Ishikawa (cell line): ENCODE measurements around the gene KCNC1.

Experiments used
- CEBPB ChIP-seq: IDR thresholded peaks from 2 replicates; pipeline ENCODE4 v1.6.1; 2012
- CREB1 ChIP-seq: IDR thresholded peaks from 2 replicates; pipeline ENCODE4 v1.6.1; 2012; ENCODE audit warnings: low read depth
- EGR1 ChIP-seq: IDR thresholded peaks from 2 replicates; pipeline ENCODE4 v1.6.1; 2012
- EP300 ChIP-seq: IDR thresholded peaks from 2 replicates; pipeline ENCODE4 v1.6.1; 2012; ENCODE audit warnings: borderline replicate concordance
- FOXM1 ChIP-seq: IDR thresholded peaks from 2 replicates; pipeline ENCODE4 v1.6.1; 2012; ENCODE audit warnings: low read depth, borderline replicate concordance
- NFIC ChIP-seq: IDR thresholded peaks from 2 replicates; pipeline ENCODE4 v1.6.1; 2012
- RAD21 ChIP-seq: IDR thresholded peaks from 2 replicates; pipeline ENCODE4 v1.6.1; 2012; ENCODE audit warnings: low read depth
- REST ChIP-seq: IDR thresholded peaks from 2 replicates; pipeline ENCODE4 v1.6.1; 2012; ENCODE audit warnings: low read depth, mild to moderate bottlenecking
- TAF1 ChIP-seq: IDR thresholded peaks from 2 replicates; pipeline ENCODE4 v1.6.1; 2012; ENCODE audit warnings: low read depth, mild to moderate bottlenecking
- TCF12 ChIP-seq: IDR thresholded peaks from 2 replicates; pipeline ENCODE4 v1.6.1; 2012; ENCODE audit warnings: low read depth
- TEAD4 ChIP-seq: IDR thresholded peaks from 2 replicates; pipeline ENCODE4 v1.6.1; 2012
- YY1 ChIP-seq: IDR thresholded peaks from 2 replicates; pipeline ENCODE4 v1.6.1; 2012; ENCODE audit warnings: low read depth
- ZBTB7A ChIP-seq: IDR thresholded peaks from 2 replicates; pipeline ENCODE4 v1.6.1; 2012; ENCODE audit warnings: low read depth
- TF ChIP-seq, protein P1 (sequence below): IDR thresholded peaks from 2 replicates; pipeline ENCODE4 v1.6.1; 2012
- TF ChIP-seq, protein P2 (sequence below): IDR thresholded peaks from 2 replicates; pipeline ENCODE4 v1.6.1; 2012

Gene KCNC1

DNA sequence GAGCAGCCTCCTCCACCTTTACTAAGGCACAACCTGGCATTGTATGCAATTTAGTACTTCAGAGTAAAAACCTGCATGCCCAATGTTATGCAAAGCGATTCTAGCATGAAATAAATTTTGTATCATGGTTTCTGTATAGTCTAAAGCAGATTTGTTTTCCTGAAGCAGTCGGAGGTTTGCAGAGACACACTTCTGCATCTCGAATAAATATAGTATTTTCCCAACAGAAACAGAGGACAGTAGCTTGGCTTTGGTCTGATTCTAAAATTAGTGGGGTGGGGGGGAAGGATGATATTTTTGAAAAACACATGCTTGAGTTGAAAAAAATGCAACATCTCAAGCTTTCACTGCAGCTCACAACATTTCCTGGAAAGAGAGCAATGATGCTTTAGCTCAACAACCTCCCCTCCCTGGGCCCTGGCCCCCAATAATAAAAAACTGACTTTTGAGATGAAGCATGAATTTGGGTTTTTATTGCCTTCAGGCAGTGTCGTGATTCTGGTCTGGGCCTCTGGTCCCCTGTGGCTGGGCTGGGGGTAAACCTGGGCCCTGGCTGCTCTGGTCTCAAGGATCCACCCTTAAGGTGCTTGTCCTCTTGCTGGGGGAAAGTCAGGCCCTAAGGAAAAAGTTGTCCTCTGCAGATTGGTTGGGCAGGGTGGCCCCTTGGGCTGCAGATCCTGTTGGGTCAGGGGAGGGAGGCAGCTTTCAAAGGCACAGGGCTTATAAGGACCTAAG is 48.2 kb downstream of the KCNC1 start:
- no peak for TF ChIP-seq RAD21
- no peak for TF ChIP-seq EGR1
- no peak for TF ChIP-seq TCF12
- TF ChIP-seq, protein P1, sequence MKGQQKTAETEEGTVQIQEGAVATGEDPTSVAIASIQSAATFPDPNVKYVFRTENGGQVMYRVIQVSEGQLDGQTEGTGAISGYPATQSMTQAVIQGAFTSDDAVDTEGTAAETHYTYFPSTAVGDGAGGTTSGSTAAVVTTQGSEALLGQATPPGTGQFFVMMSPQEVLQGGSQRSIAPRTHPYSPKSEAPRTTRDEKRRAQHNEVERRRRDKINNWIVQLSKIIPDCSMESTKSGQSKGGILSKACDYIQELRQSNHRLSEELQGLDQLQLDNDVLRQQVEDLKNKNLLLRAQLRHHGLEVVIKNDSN = no peak
- TF ChIP-seq CEBPB = no peak
- TF ChIP-seq TAF1 = no peak
- no peak for TF ChIP-seq ZBTB7A
- TF ChIP-seq FOXM1 = no peak
- TF ChIP-seq TEAD4 = no peak
- no peak for TF ChIP-seq NFIC
- TF ChIP-seq, protein P2, sequence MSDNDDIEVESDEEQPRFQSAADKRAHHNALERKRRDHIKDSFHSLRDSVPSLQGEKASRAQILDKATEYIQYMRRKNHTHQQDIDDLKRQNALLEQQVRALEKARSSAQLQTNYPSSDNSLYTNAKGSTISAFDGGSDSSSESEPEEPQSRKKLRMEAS = no peak
- no peak for TF ChIP-seq EP300
- TF ChIP-seq CREB1 = no peak
- TF ChIP-seq YY1 = no peak
- no peak for TF ChIP-seq REST

DNA sequence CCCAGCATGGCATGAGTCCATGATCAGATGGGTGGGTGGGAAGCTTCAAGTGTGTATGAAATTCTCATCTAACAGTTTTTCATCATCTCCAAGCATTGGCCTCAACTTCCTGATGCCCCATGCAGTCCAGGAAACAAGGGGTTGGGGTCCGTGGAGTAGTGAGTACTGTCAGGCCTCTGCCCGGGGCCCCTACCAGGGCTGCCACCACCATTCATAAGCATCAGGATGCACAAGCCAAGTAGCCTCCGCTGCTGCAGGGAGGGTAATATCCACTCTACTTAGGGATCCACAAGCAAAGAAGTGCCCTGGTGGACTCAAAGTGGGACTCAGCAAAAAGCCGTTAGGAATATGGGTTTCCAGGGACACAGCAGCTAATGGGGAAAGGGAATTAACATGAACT is 49.3 kb downstream of the KCNC1 start:
- TF ChIP-seq EGR1 (no peak), YY1 (no peak), CREB1 (no peak), FOXM1 (no peak), CEBPB (no peak), TAF1 (no peak), ZBTB7A (no peak), REST (no peak), NFIC (no peak), TCF12 (no peak), EP300 (no peak), RAD21 (no peak), TEAD4 (no peak)
- TF ChIP-seq, protein P2 = no peak
- TF ChIP-seq, protein P1 = no peak

- TF ChIP-seq EP300 = no peak
- TF ChIP-seq, protein P2 = no peak
- TF ChIP-seq ZBTB7A = no peak
- TF ChIP-seq RAD21 = no peak
- no peak for TF ChIP-seq TEAD4
- TF ChIP-seq CEBPB = no peak
- no peak for TF ChIP-seq TAF1
- no peak for TF ChIP-seq NFIC
- TF ChIP-seq YY1 = no peak
- TF ChIP-seq CREB1 = no peak
- TF ChIP-seq FOXM1 = no peak
- TF ChIP-seq EGR1 = no peak
- no peak for TF ChIP-seq TCF12
- TF ChIP-seq, protein P1 = no peak
Observed at GRCh38 chr11:17786824-17787525, 52.4 kb downstream of the KCNC1 start.

GRCh38 chr11:17788084-17788483 is 53.5 kb downstream of the KCNC1 start:
- TF ChIP-seq FOXM1 (no peak), CREB1 (no peak), REST (no peak), ZBTB7A (no peak), YY1 (no peak), CEBPB (no peak), TCF12 (no peak), TAF1 (no peak), NFIC (no peak), EGR1 (no peak), RAD21 (no peak), EP300 (no peak), TEAD4 (no peak)
- TF ChIP-seq, protein P2 = no peak
- TF ChIP-seq, protein P1 = no peak
